SK-N-SH (cell line): ENCODE data around the gene B4GALT3. TPM values are rescaled to one million over a fixed set of nuclear protein-coding genes. Genes with fewer than 3 reads are reported as not detected.
A peak's percentile ranks its signal among the peaks of the same experiment; 100 is the strongest.

Experiments used
- CTCF ChIA-PET: fragments of 300-600, 350-600 bp; formaldehyde crosslinking; extraction: SDS; loops from one replicate; lab custom pipeline; 2021; lab: Yijun Ruan, JAX
- POLR2A ChIA-PET: fragments of 350-600 bp; sonication (Branson Sonifier 250); formaldehyde crosslinking; extraction: SDS; loops from one replicate; lab custom pipeline; 2020; ENCODE audit warnings: antibody characterized with exemption, inconsistent platforms; lab: Yijun Ruan, JAX
- DNase-seq: peaks from one replicate; pipeline ENCODE4 v3.0.0; 2012
- H2AFZ ChIP-seq: fragments of 200-600 bp; sonication (generic); 2 replicates; pipeline ENCODE4 v1.8.1; 2016; ENCODE audit warnings: antibody characterized with exemption, mild to moderate bottlenecking, low read depth
- H3F3A ChIP-seq: fragments of 200-600 bp; sonication (generic); replicated peaks from 2 replicates; pipeline ENCODE3; 2016; ENCODE audit warnings: antibody characterized with exemption, mild to moderate bottlenecking; ENCODE audit not compliant: insufficient read depth
- H3K27ac ChIP-seq, 2 experiments: fragments of 200-500 bp in 1 of 2; fragments of 200-600 bp in 1 of 2; sonication (Bioruptor generic) in 1 of 2; sonication (generic), shearing (Covaris generic) in 1 of 2; 2 replicates each; pipeline versions ENCODE4 v1.5.1 to v1.6.1; 2014 to 2016; ENCODE audit warnings: low read depth in 2 of 2, inconsistent platforms in 1 of 2, low read length in 1 of 2, mild to moderate bottlenecking in 1 of 2, mixed read lengths in 1 of 2
- H3K27me3 ChIP-seq: fragments of 200-600 bp; sonication (generic), shearing (Covaris generic); 2 replicates; pipeline ENCODE4 v1.6.1; 2016; ENCODE audit warnings: mixed run types; ENCODE audit not compliant: insufficient read depth
- H3K36me3 ChIP-seq, 2 experiments: fragments of 200-500 bp in 1 of 2; fragments of 200-600 bp in 1 of 2; sonication (Bioruptor generic) in 1 of 2; sonication (generic) in 1 of 2; replicated peaks in 1 of 2; 2 replicates each; pipeline versions ENCODE3 to v1.5.1; 2014 to 2016; ENCODE audit warnings: low read length in 1 of 2, mild to moderate bottlenecking in 1 of 2; ENCODE audit not compliant: insufficient read depth in 2 of 2, control insufficient read depth in 1 of 2
- H3K4me1 ChIP-seq, 2 experiments: fragments of 200-500 bp in 1 of 2; fragments of 200-600 bp in 1 of 2; sonication (Bioruptor generic) in 1 of 2; sonication (generic), shearing (Covaris generic) in 1 of 2; 2 replicates each; pipeline versions ENCODE4 v1.5.1 to v1.6.1; 2014 to 2016; ENCODE audit warnings: low read depth in 1 of 2, low read length in 1 of 2, mixed run types in 1 of 2; ENCODE audit not compliant: insufficient read depth in 2 of 2, control insufficient read depth in 1 of 2
- H3K4me2 ChIP-seq: fragments of 200-600 bp; sonication (generic), shearing (Covaris generic); 2 replicates; pipeline ENCODE4 v1.6.1; 2017; ENCODE audit warnings: mixed run types
- H3K4me3 ChIP-seq, 2 experiments: fragments of 200-500 bp in 1 of 2; fragments of 200-600 bp in 1 of 2; sonication (Bioruptor generic) in 1 of 2; sonication (generic), shearing (Covaris generic) in 1 of 2; 2 replicates each; pipeline versions ENCODE4 v1.5.1 to v1.8.1; 2014 to 2016; ENCODE audit warnings: low read depth in 2 of 2, inconsistent platforms in 1 of 2, low read length in 1 of 2, mild to moderate bottlenecking in 1 of 2, mixed read lengths in 1 of 2, moderate library complexity in 1 of 2
- H3K79me2 ChIP-seq: fragments of 200-600 bp; sonication (generic); 2 replicates; pipeline ENCODE4 v1.8.1; 2017; ENCODE audit warnings: mild to moderate bottlenecking; ENCODE audit not compliant: insufficient read depth
- H3K9ac ChIP-seq: fragments of 200-600 bp; sonication (generic); 2 replicates; pipeline ENCODE4 v1.6.1; 2017; ENCODE audit warnings: mixed run types
- H3K9me2 ChIP-seq: fragments of 200-600 bp; sonication (generic); 2 replicates; pipeline ENCODE4 v1.6.1; 2017; ENCODE audit warnings: mixed run types
- H3K9me3 ChIP-seq: fragments of 200-600 bp; sonication (generic); 2 replicates; pipeline ENCODE4 v1.6.1; 2017; ENCODE audit warnings: mixed run types, mild to moderate bottlenecking, moderate library complexity
- H4K20me1 ChIP-seq: fragments of 200-600 bp; sonication (generic); 2 replicates; pipeline ENCODE4 v1.6.1; 2017; ENCODE audit warnings: mild to moderate bottlenecking, mixed run types; ENCODE audit not compliant: insufficient read depth
- CHD2 ChIP-seq: fragments of 150-350 bp; IDR thresholded peaks from 2 replicates; pipeline ENCODE4 v1.6.1; 2018; ENCODE audit warnings: low read length; ENCODE audit not compliant: partially characterized antibody
- CTCF ChIP-seq: fragments of 200-600 bp; sonication (generic); IDR thresholded peaks from 2 replicates; pipeline ENCODE4 v1.6.1; 2017; ENCODE audit warnings: antibody characterized with exemption, mild to moderate bottlenecking, moderate library complexity
- ELF1 ChIP-seq: IDR thresholded peaks from 2 replicates; pipeline ENCODE4 v1.4.0; 2012
- EP300 ChIP-seq, 2 experiments: IDR thresholded peaks; 2 replicates each; pipeline versions ENCODE4 v1.4.0 to v1.6.1; 2012; ENCODE audit warnings: borderline replicate concordance in 1 of 2, low read depth in 1 of 2, low read length in 1 of 2
- FOXJ3 ChIP-seq: sonication (generic); formaldehyde crosslinking; IDR thresholded peaks from 2 replicates; pipeline ENCODE4 v1.5.1; 2020; ENCODE audit warnings: mild to moderate bottlenecking, missing genetic modification reagents
- MAX ChIP-seq: IDR thresholded peaks from 2 replicates; pipeline ENCODE4 v1.4.0; 2012; ENCODE audit warnings: low read depth
- MEF2A ChIP-seq: IDR thresholded peaks from 2 replicates; pipeline ENCODE4 v1.4.0; 2012; ENCODE audit warnings: low read depth, borderline replicate concordance
- MXI1 ChIP-seq: IDR thresholded peaks from 2 replicates; pipeline ENCODE4 v1.6.1; 2012; ENCODE audit warnings: mild to moderate bottlenecking, low read depth, low read length, improper control_type of control experiment
- NRF1 ChIP-seq: IDR thresholded peaks from 2 replicates; pipeline ENCODE4 v1.6.1; 2012; ENCODE audit warnings: low read depth, mild to moderate bottlenecking, low read length
- PBX3 ChIP-seq: IDR thresholded peaks from 2 replicates; pipeline ENCODE4; 2012
- POLR2AphosphoS5 ChIP-seq: IDR thresholded peaks from 2 replicates; pipeline ENCODE4 v1.6.1; 2012; ENCODE audit warnings: low read depth, low read length
- RAD21 ChIP-seq: IDR thresholded peaks from 2 replicates; pipeline ENCODE4 v1.6.1; 2012; ENCODE audit warnings: mild to moderate bottlenecking, low read length
- RCOR1 ChIP-seq: fragments of 150-350 bp; IDR thresholded peaks from 2 replicates; pipeline ENCODE4 v1.6.1; 2017; ENCODE audit warnings: antibody characterized with exemption, low read length
- REST ChIP-seq: IDR thresholded peaks from 2 replicates; pipeline ENCODE4 v1.6.1; 2012; ENCODE audit warnings: mild to moderate bottlenecking, low read depth, low read length, moderate library complexity
- RFX5 ChIP-seq: IDR thresholded peaks from 2 replicates; pipeline ENCODE4 v1.6.1; 2012; ENCODE audit warnings: mild to moderate bottlenecking, improper control_type of control experiment, low read length
- TAF1 ChIP-seq: IDR thresholded peaks from 2 replicates; pipeline ENCODE4 v1.6.1; 2012; ENCODE audit warnings: low read depth, mild to moderate bottlenecking, low read length, moderate library complexity, borderline replicate concordance
- TCF12 ChIP-seq: IDR thresholded peaks from 2 replicates; pipeline ENCODE4 v1.4.0; 2012
- WGBS: methylation state at CpG from one replicate; pipeline ENCODE4 v1.1.6; 2017; ENCODE audit warnings: low lambda C conversion rate; 5-methylcytosine and 5-hydroxymethylcytosine counted together
- polyA plus RNA-seq, 3 experiments: library from polyadenylated mRNA; depleted of rRNA; stranded (reverse); fragments of >200 nt; gene quantifications; 2 replicates each; pipeline ENCODE4 v1.2.3, GENCODE V29; 2012

B4GALT3 gene
- polyA plus RNA-seq, 1 of the 3 experiments (the other 2 are of a cell fraction) = 56.5 TPM

DNA sequence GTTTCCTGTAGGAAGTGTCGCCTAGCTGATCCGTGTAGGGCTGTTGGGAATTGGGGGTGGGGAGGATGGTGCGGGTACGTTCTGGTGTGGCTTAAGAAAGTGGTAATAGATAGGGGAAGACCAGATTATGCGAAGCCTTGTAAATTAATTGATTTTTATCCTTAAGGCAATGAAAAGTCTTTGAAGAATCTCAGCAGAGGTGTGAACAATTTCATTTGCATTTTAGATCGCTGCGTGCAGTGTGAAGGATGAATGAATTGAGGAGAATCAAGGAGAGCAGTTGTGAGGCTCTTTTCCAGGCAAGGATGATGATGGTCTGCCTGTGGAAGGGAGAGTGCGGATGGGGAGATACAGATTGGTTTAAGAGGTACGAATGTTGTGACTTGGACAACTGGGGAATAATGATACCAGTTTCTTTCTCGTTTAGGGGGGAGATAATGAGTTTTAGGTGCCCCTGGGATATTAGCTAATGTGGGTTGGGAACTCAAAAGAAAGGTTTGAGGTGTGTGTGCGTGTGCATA lies 44.0 kb downstream of the B4GALT3 start:
- peak; percentile 26 for DNase-seq
- peaks cover 16 to 24% of the 10 kb centered on the region in 2 experiments for H3K36me3 ChIP-seq
- H3K9ac ChIP-seq = peak overlapping the region; percentile 89
- H3K27me3 ChIP-seq = no peaks in the 10 kb centered on the region
- H3K9me2 ChIP-seq = no peaks in the 10 kb centered on the region
- H3K27ac ChIP-seq = peak overlapping the region; percentile 91 to 96
- peak overlapping the region; percentile 54 to 74 for H3K4me3 ChIP-seq
- H3F3A ChIP-seq = peaks cover 14% of the 10 kb centered on the region
- CTCF ChIA-PET = interaction anchor here (0.8 to 5.0 kb wide), 8 partner anchors 9 to 143 kb away, joined by 3 to 21 read pairs (median 4); no protein-coding TSS in a partner anchor
- H4K20me1 ChIP-seq = no peaks in the 10 kb centered on the region
- WGBS = 2% methylated on average over 11 of the region's 11 CpGs
- peak overlapping the region; percentile 73 for H3K4me2 ChIP-seq
- H3K79me2 ChIP-seq = peaks cover 57% of the 10 kb centered on the region
- TF ChIP-seq RFX5 (no peak), MXI1 (peak; percentile 29; the same call in 1 of the 2 replicates)
- TF ChIP-seq, all 33 proteins: peak for 1
- Histone ChIP-seq H3K9me3 (no peaks in the 10 kb centered on the region), H2AFZ (peak overlapping the region; percentile 91), H3K4me1 (peaks cover 5 to 13% of the 10 kb centered on the region in 2 experiments; a peak in 3 of 4 replicates)
- POLR2A ChIA-PET = interaction anchor here (0.9 to 1.8 kb wide), 6 partner anchors 11 to 87 kb away, joined by 3 to 12 read pairs (median 7); partner anchors contain the start of genes PPOX, UFC1 and USF1

- Histone ChIP-seq H3K27ac (peak within 1 kb of the TSS; percentile 91 to 96), H3K4me2 (peak within 1 kb of the TSS; percentile 73), H3F3A (peaks cover 13% of the 10 kb centered on the region), H3K36me3 (peaks cover 23 to 29% of the 10 kb centered on the region in 2 experiments), H3K9me3 (no peaks in the 10 kb centered on the region), H3K27me3 (no peaks in the 10 kb centered on the region), H3K4me3 (peak within 1 kb of the TSS; percentile 54 to 74), H3K79me2 (peaks cover 64% of the 10 kb centered on the region), H2AFZ (peak within 1 kb of the TSS; percentile 91), H4K20me1 (no peaks in the 10 kb centered on the region), H3K9me2 (no peaks in the 10 kb centered on the region), H3K4me1 (peaks cover 5 to 13% of the 10 kb centered on the region in 2 experiments; a peak in 3 of 4 replicates), H3K9ac (peak within 1 kb of the TSS; percentile 89)
- under 1% methylated on average over 38 of the region's 68 CpGs for WGBS
- peak; percentile 94 for DNase-seq
- CTCF ChIA-PET = interaction anchor here (0.8 to 5.0 kb wide), 8 partner anchors 11 to 143 kb away, joined by 3 to 21 read pairs (median 4); no protein-coding TSS in a partner anchor
- POLR2A ChIA-PET = interaction anchor here (0.9 to 1.8 kb wide), 8 partner anchors 11 to 135 kb away, joined by 3 to 12 read pairs (median 4); partner anchors contain the start of genes NIT1, PFDN2, PPOX and UFC1
- TF ChIP-seq CTCF (no peak), RFX5 (no peak), RAD21 (no peak), TAF1 (peak; percentile 55), TCF12 (no peak; the same call in 1 of the 2 replicates), REST (no peak), NRF1 (no peak), CHD2 (no peak), ELF1 (peak; percentile 82), MXI1 (peak; percentile 59; the same call in 1 of the 2 replicates), PBX3 (peak; percentile 61; the same call in 1 of the 2 replicates), MAX (no peak), EP300 (IDR thresholded peaks at IDR 0.05; ENCODE audit: borderline replicate concordance in 1 of 2, low read depth in 1 of 2, low read length in 1 of 2) (peak in 1 of 2 experiments; percentile 44; a peak in 1 of 4 replicates), RCOR1 (no peak), FOXJ3 (CRISPR knock-in tag) (no peak), MEF2A (no peak), POLR2AphosphoS5 (peak; percentile 68)
These were observed 44.7 kb downstream of the B4GALT3 start, which contains the start of gene DEDD for GRCh38 chr1:161132410-161133219. TSS of gene DEDD (minus strand) at chr1:161132667. CDS start at chr1:161124462, 8,205 bp downstream.
